ENCODE results near the gene EIF4G3.

DNA sequence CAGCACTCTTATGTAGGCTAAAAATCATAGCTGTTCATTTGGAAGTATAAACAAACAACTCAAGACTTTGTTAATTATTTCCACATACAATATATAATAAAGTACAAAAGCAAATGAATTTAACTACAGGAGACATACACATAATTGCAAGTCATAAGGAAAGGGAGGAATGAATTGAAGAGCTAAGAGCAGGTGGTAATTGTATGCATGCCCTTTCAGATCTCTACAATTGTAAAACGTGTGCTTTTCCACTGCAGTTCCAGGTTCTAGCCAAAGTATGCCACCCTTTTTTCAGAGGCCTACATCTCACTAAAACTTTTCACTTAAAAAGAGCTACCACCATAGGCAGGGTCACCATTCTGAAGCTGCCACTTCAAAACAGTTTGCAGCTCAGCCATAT is 346.8 kb downstream of the EIF4G3 start:
- TF ChIP-seq, protein P1, sequence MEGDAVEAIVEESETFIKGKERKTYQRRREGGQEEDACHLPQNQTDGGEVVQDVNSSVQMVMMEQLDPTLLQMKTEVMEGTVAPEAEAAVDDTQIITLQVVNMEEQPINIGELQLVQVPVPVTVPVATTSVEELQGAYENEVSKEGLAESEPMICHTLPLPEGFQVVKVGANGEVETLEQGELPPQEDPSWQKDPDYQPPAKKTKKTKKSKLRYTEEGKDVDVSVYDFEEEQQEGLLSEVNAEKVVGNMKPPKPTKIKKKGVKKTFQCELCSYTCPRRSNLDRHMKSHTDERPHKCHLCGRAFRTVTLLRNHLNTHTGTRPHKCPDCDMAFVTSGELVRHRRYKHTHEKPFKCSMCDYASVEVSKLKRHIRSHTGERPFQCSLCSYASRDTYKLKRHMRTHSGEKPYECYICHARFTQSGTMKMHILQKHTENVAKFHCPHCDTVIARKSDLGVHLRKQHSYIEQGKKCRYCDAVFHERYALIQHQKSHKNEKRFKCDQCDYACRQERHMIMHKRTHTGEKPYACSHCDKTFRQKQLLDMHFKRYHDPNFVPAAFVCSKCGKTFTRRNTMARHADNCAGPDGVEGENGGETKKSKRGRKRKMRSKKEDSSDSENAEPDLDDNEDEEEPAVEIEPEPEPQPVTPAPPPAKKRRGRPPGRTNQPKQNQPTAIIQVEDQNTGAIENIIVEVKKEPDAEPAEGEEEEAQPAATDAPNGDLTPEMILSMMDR (IDR thresholded peaks at IDR 0.05): no peak
- no peak for TF ChIP-seq POLR2A (IDR thresholded peaks at IDR 0.05)
- TF ChIP-seq EP300 (IDR thresholded peaks at IDR 0.05): no peak
